H1 (cell line): Measurements from ENCODE around the gene VASP. TPM values are rescaled to one million over a fixed set of nuclear protein-coding genes. Genes with fewer than 3 reads are reported as not detected.

ENCODE experiments used
- ASH2L ChIP-seq: fragments of 200-600, 300-600 bp; sonication (generic); IDR thresholded peaks from one replicate; pipeline ENCODE4 v1.7.1; 2017; ENCODE audit warnings: low read length
- CBX5 ChIP-seq: fragments of 300-800, 300-1000 bp; sonication (generic); IDR thresholded peaks from 2 replicates; pipeline ENCODE4 v1.7.1; 2016; ENCODE audit warnings: antibody characterized with exemption, low read length, low read depth
- GABPA ChIP-seq: IDR thresholded peaks from 2 replicates; pipeline ENCODE4 v1.6.1; 2011; ENCODE audit warnings: mild to moderate bottlenecking, low read length, moderate library complexity, borderline replicate concordance; ENCODE audit not compliant: insufficient read depth
- RNF2 ChIP-seq: fragments of 200-900, 300-1000 bp; sonication (generic); IDR thresholded peaks from 2 replicates; pipeline ENCODE4 v1.7.1; 2016; ENCODE audit warnings: borderline replicate concordance, low read depth, mild to moderate bottlenecking, antibody characterized with exemption, low read length; ENCODE audit not compliant: poor library complexity, severe bottlenecking; ENCODE audit errors: missing control alignments
- SIRT6 ChIP-seq: IDR thresholded peaks from one replicate; pipeline ENCODE4 v1.7.1; 2012; ENCODE audit warnings: low read length, inconsistent platforms
- SUZ12 ChIP-seq: fragments of 200-600 bp; sonication (generic); IDR thresholded peaks from 2 replicates; pipeline ENCODE4 v1.6.1; 2012; ENCODE audit warnings: mild to moderate bottlenecking, inconsistent platforms, low read length, moderate library complexity, mixed read lengths
- TAF1 ChIP-seq: IDR thresholded peaks from 2 replicates; pipeline ENCODE4 v1.6.1; 2011; ENCODE audit warnings: mild to moderate bottlenecking, low read depth, low read length
- polyA plus RNA-seq, 7 experiments: library from polyadenylated mRNA; depleted of rRNA in 3 of 7; stranded (reverse) in 5 of 7; unstranded in 2 of 7; fragments of >200 nt in 5 of 7; fragments of 200-250 nt in 2 of 7; gene quantifications; 1 replicate in 5 of 7; 2 replicates in 1 of 7; 4 replicates in 1 of 7; pipeline versions ENCODE4 v1.2.1 to v1.2.3, GENCODE V29; 2011 to 2013; ENCODE audit warnings: missing spikeins in 2 of 7, mixed read lengths in 2 of 7
- total RNA-seq: library from RNA; stranded (reverse); fragmentation: NEBNext Ultra II Directional; extraction: Animal tissue kit (Norgen Biotek cat#: 25700); gene quantifications from 2 replicates; pipeline ENCODE4 v1.2.1, GENCODE V29; 2021
- TF ChIP-seq, protein P1 (sequence below): fragments of 300-600 bp; sonication (generic); IDR thresholded peaks from 2 replicates; pipeline ENCODE4 v1.7.1; 2012; ENCODE audit warnings: low read length, moderate library complexity, mild to moderate bottlenecking, inconsistent platforms; ENCODE audit not compliant: insufficient replicate concordance
- TF ChIP-seq, protein P2 (sequence below): IDR thresholded peaks from 2 replicates; pipeline ENCODE4 v1.6.1; 2011; ENCODE audit warnings: low read length, improper control_type of control experiment

The VASP gene
- total and polyA plus RNA-seq, 2 of the 8 experiments (the other 6 are each of a cell fraction or from before 2014, with no cell fraction given) = 89.7 to 135 TPM

DNA sequence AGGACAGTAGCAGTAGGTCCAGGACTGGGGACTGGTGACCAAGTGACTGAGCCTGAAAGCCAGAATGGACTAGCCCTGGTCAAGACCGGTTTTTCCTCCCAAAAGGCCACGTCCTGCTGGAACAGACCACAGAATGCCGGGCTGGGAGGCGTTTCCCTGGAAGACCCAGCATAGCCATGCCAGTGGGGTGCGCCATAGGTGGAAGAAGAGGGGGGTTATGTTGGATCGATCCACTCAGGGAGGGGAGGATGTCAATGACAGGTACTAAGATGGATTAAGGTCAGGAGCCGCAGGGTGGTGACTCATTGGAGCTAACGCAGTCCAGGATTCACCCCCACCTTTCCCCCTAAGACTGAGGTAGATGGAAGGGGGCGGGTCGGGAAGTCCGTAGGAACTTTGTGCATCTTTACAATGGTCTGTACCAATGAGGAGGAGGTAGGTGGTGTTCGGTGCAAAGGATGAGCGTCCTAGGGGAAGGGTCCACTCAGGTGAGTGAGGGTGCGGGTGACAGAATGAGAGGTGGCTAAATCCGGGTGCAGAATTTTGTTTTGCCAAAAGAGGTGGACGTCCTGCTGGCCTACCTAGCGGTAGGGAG, 21.0 kb downstream of the VASP start (continued):
- TF ChIP-seq, protein P1, sequence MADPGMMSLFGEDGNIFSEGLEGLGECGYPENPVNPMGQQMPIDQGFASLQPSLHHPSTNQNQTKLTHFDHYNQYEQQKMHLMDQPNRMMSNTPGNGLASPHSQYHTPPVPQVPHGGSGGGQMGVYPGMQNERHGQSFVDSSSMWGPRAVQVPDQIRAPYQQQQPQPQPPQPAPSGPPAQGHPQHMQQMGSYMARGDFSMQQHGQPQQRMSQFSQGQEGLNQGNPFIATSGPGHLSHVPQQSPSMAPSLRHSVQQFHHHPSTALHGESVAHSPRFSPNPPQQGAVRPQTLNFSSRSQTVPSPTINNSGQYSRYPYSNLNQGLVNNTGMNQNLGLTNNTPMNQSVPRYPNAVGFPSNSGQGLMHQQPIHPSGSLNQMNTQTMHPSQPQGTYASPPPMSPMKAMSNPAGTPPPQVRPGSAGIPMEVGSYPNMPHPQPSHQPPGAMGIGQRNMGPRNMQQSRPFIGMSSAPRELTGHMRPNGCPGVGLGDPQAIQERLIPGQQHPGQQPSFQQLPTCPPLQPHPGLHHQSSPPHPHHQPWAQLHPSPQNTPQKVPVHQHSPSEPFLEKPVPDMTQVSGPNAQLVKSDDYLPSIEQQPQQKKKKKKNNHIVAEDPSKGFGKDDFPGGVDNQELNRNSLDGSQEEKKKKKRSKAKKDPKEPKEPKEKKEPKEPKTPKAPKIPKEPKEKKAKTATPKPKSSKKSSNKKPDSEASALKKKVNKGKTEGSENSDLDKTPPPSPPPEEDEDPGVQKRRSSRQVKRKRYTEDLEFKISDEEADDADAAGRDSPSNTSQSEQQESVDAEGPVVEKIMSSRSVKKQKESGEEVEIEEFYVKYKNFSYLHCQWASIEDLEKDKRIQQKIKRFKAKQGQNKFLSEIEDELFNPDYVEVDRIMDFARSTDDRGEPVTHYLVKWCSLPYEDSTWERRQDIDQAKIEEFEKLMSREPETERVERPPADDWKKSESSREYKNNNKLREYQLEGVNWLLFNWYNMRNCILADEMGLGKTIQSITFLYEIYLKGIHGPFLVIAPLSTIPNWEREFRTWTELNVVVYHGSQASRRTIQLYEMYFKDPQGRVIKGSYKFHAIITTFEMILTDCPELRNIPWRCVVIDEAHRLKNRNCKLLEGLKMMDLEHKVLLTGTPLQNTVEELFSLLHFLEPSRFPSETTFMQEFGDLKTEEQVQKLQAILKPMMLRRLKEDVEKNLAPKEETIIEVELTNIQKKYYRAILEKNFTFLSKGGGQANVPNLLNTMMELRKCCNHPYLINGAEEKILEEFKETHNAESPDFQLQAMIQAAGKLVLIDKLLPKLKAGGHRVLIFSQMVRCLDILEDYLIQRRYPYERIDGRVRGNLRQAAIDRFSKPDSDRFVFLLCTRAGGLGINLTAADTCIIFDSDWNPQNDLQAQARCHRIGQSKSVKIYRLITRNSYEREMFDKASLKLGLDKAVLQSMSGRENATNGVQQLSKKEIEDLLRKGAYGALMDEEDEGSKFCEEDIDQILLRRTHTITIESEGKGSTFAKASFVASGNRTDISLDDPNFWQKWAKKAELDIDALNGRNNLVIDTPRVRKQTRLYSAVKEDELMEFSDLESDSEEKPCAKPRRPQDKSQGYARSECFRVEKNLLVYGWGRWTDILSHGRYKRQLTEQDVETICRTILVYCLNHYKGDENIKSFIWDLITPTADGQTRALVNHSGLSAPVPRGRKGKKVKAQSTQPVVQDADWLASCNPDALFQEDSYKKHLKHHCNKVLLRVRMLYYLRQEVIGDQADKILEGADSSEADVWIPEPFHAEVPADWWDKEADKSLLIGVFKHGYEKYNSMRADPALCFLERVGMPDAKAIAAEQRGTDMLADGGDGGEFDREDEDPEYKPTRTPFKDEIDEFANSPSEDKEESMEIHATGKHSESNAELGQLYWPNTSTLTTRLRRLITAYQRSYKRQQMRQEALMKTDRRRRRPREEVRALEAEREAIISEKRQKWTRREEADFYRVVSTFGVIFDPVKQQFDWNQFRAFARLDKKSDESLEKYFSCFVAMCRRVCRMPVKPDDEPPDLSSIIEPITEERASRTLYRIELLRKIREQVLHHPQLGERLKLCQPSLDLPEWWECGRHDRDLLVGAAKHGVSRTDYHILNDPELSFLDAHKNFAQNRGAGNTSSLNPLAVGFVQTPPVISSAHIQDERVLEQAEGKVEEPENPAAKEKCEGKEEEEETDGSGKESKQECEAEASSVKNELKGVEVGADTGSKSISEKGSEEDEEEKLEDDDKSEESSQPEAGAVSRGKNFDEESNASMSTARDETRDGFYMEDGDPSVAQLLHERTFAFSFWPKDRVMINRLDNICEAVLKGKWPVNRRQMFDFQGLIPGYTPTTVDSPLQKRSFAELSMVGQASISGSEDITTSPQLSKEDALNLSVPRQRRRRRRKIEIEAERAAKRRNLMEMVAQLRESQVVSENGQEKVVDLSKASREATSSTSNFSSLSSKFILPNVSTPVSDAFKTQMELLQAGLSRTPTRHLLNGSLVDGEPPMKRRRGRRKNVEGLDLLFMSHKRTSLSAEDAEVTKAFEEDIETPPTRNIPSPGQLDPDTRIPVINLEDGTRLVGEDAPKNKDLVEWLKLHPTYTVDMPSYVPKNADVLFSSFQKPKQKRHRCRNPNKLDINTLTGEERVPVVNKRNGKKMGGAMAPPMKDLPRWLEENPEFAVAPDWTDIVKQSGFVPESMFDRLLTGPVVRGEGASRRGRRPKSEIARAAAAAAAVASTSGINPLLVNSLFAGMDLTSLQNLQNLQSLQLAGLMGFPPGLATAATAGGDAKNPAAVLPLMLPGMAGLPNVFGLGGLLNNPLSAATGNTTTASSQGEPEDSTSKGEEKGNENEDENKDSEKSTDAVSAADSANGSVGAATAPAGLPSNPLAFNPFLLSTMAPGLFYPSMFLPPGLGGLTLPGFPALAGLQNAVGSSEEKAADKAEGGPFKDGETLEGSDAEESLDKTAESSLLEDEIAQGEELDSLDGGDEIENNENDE = no peak
- TF ChIP-seq, protein P2, sequence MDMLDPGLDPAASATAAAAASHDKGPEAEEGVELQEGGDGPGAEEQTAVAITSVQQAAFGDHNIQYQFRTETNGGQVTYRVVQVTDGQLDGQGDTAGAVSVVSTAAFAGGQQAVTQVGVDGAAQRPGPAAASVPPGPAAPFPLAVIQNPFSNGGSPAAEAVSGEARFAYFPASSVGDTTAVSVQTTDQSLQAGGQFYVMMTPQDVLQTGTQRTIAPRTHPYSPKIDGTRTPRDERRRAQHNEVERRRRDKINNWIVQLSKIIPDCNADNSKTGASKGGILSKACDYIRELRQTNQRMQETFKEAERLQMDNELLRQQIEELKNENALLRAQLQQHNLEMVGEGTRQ = no peak
- TF ChIP-seq ASH2L (peak; percentile 90), TAF1 (0 out of 2 replicates have a peak, but pooled peaks have one; percentile 18), CBX5 (no peak), SUZ12 (no peak), GABPA (no peak), SIRT6 (no peak), RNF2 (no peak)
